Gastroesophageal sphincter (tissue), 4 donors: Measurements from ENCODE around the gene OSCP1. TPM values are rescaled to one million over a fixed set of nuclear protein-coding genes. Genes with fewer than 3 reads are reported as not detected.
"Not testable (repeated sequence)": the region's sequence is repeated elsewhere in the genome, so short reads cannot be mapped to it uniquely, and the experiment has no call there.

ENCODE experiments used
- ATAC-seq: fragments of 150-250 bp; one replicate; pipeline ENCODE4 v1.9.1; 2016; ENCODE audit warnings: mild to moderate bottlenecking, moderate library complexity
- H3K27ac ChIP-seq, 4 donors: fragments of 200-600 bp; sonication (generic) in 3 of 4; 1 replicate in 3 of 4; 2 replicates in 1 of 4; pipeline ENCODE4 v1.5.1; 2016 to 2019
- H3K27me3 ChIP-seq: fragments of 200-600 bp; sonication (generic); one replicate; pipeline ENCODE4 v1.5.1; 2019
- H3K36me3 ChIP-seq, 2 donors: fragments of 200-600 bp; sonication (generic); one replicate each; pipeline ENCODE4 v1.5.1; 2019; ENCODE audit warnings: control low read depth in 1 of 2
- H3K4me1 ChIP-seq, 3 donors: fragments of 200-600 bp; sonication (generic); 1 replicate in 2 of 3; 2 replicates in 1 of 3; pipeline ENCODE4 v1.5.1; 2016 to 2019; ENCODE audit warnings: control low read depth in 2 of 3
- H3K4me3 ChIP-seq, 2 donors: fragments of 200-600 bp; sonication (generic); one replicate each; pipeline ENCODE4 v1.5.1; 2019; ENCODE audit warnings: mild to moderate bottlenecking in 1 of 2, moderate library complexity in 1 of 2
- H3K9me3 ChIP-seq, 3 donors: fragments of 200-600 bp; sonication (generic); one replicate each; pipeline ENCODE4 v1.5.1; 2017 to 2019; ENCODE audit warnings: control low read depth in 2 of 3
- EP300 ChIP-seq: sonication (generic); formaldehyde crosslinking; IDR thresholded peaks from one replicate; pipeline ENCODE4 v1.6.1; 2017; ENCODE audit warnings: antibody characterized with exemption, mild to moderate bottlenecking
- POLR2A ChIP-seq, 2 donors: fragments of 450-650 bp; IDR thresholded peaks; one replicate each; pipeline ENCODE4 v1.6.1; 2017; ENCODE audit warnings: antibody characterized with exemption in 2 of 2, mild to moderate bottlenecking in 2 of 2, moderate library complexity in 1 of 2
- POLR2AphosphoS5 ChIP-seq: sonication (generic); formaldehyde crosslinking; IDR thresholded peaks from one replicate; pipeline ENCODE4 v1.6.1; 2017; ENCODE audit warnings: antibody characterized with exemption
- WGBS, 2 donors: methylation state at CpG; one replicate each; pipeline ENCODE4 v1.1.5; 2018; ENCODE audit warnings: low coverage in 1 of 2; 5-methylcytosine and 5-hydroxymethylcytosine counted together
- total RNA-seq, 4 donors: library from RNA; depleted of rRNA; stranded (reverse); fragments of >200 nt; gene quantifications; one replicate each; pipeline ENCODE4 v1.1.0, GENCODE V29; 2016
- TF ChIP-seq, protein P1 (sequence below), 4 experiments: fragments of 200-600 bp in 2 of 4; fragments of 450-650 bp in 2 of 4; sonication (generic) in 1 of 4; IDR thresholded peaks; one replicate each; pipeline ENCODE4 v1.5.1; 2017 to 2019; ENCODE audit warnings: antibody characterized with exemption in 4 of 4, mild to moderate bottlenecking in 2 of 4, moderate library complexity in 2 of 4

The OSCP1 gene
- total RNA-seq, 4 donors from 2014 or later, result 6.5 to 13.9 (median 10.0) TPM

DNA sequence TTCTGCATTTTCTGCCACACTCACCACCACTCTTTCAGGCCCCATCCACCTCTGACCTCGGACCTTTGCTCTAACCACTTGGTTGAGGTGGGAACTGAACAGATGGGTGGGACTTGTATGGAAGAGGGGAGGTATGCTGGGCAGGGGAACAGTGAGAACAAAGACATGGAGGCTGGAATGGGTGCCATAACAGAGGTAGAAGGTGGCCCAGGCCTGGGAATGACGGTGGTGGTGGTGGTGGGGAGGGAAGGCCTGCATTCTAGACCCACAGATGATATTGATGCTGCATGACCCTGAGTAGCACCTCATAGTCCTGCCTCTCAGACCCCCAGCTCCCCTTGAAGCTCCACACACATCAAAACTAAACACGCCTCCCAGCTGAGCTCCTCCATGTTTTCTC is 37.7 kb upstream of the OSCP1 start:
- no peaks in the 10 kb centered on the region for H3K36me3 ChIP-seq
- WGBS, 2 donors, result 100% methylated on average over 1 of the region's 3 CpGs; no CpG with 5 or more reads in 1 of the 2 donors
- peaks cover 30% of the 10 kb centered on the region for H3K27me3 ChIP-seq
- no peaks in the 10 kb centered on the region for H3K9me3 ChIP-seq
- H3K4me1 ChIP-seq, result no peaks in the 10 kb centered on the region
- H3K27ac ChIP-seq, result no peak overlapping the region
- no peak overlapping the region for H3K4me3 ChIP-seq
- ATAC-seq, result no peak
- TF ChIP-seq, protein P1, sequence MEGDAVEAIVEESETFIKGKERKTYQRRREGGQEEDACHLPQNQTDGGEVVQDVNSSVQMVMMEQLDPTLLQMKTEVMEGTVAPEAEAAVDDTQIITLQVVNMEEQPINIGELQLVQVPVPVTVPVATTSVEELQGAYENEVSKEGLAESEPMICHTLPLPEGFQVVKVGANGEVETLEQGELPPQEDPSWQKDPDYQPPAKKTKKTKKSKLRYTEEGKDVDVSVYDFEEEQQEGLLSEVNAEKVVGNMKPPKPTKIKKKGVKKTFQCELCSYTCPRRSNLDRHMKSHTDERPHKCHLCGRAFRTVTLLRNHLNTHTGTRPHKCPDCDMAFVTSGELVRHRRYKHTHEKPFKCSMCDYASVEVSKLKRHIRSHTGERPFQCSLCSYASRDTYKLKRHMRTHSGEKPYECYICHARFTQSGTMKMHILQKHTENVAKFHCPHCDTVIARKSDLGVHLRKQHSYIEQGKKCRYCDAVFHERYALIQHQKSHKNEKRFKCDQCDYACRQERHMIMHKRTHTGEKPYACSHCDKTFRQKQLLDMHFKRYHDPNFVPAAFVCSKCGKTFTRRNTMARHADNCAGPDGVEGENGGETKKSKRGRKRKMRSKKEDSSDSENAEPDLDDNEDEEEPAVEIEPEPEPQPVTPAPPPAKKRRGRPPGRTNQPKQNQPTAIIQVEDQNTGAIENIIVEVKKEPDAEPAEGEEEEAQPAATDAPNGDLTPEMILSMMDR (IDR thresholded peaks at IDR 0.05), result no peak
- TF ChIP-seq POLR2A (IDR thresholded peaks at IDR 0.05), result no peak
- TF ChIP-seq POLR2AphosphoS5, result no peak
- no peak for TF ChIP-seq EP300

DNA sequence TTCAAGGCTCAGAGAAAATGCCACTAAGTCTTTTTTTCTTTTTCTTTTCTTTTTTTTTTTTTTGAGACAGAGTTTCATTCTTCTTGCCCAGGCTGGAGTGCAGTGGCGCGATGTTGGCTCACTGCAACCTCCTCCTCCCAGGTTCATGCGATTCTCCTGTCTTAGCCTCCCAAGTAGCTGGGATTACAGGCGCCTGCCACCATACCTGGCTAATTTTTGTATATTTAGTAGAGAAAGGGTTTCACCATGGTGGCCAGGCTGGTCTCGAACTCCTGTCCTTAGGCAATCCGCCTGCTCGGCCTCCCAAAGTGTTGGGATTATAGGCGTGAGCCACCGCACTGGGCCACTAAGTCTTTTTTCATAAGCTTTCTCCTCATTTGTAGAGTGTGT is 37.1 kb upstream of the OSCP1 start:
- WGBS, 2 donors, result 85 to 90% methylated on average over 4 to 7 of the region's 9 CpGs
- not testable (repeated sequence) for ATAC-seq, H3K9me3 ChIP-seq, H3K4me1 ChIP-seq, H3K4me3 ChIP-seq, H3K36me3 ChIP-seq, H3K27ac ChIP-seq
- peaks cover 27% of the 10 kb centered on the region for H3K27me3 ChIP-seq

DNA sequence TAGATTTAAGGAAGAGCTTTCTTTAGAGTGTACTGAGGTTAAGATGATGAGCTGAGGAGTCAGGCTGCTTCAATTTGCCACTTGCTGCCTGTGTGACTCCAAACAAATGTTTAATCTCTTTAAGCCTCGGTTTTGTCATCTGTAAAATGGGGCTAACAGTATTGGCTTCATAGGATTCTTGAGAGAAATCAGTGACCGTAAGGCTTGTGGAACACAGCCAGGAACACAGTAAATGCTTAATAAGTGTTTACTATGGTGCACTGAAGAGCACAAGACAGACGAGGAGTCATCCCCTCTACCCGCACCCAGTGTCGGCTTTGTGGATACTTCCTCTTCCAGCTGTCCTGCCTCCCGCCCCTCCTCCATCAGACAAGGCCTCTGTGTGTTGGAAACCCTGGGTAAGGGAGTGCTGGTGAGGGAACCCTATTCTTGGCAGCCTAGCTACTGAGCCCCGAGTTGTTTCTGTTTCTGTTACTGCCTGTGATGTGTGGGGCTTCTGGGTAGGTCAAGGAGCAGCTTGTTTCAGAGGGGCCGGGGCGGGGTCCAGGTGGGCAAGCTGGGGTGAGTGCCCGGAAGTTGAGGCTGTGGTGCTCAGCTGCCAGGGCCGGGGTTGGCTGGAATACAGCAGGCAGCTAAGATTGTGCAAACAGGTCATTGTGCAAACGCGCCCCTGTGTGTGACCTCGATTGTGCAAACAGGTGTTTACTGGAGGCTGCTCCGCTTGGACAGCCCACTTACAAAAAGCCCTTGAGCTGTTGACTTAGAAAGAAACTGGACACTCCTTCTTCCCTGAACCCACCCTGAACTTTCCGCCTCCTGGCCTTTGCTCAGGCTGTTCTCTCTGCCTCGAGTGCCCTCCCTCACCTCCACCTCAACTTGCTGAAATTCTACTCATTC is 36.4 kb upstream of the OSCP1 start:
- H3K4me1 ChIP-seq, result no peaks in the 10 kb centered on the region
- H3K36me3 ChIP-seq, result no peaks in the 10 kb centered on the region
- H3K27ac ChIP-seq, result peak overlapping the region in 1 of 4 donors; percentile 5
- TF ChIP-seq EP300, result no peak
- TF ChIP-seq, protein P1 (IDR thresholded peaks at IDR 0.05), result no peak
- no peak for TF ChIP-seq POLR2A (IDR thresholded peaks at IDR 0.05)
- TF ChIP-seq POLR2AphosphoS5, result no peak
- H3K27me3 ChIP-seq, result peaks cover 27% of the 10 kb centered on the region
- H3K4me3 ChIP-seq, result no peak overlapping the region
- WGBS, 2 donors, result 62 to 80% methylated on average over 2 to 9 of the region's 17 CpGs
- peak; percentile 71 for ATAC-seq
- no peaks in the 10 kb centered on the region for H3K9me3 ChIP-seq

DNA sequence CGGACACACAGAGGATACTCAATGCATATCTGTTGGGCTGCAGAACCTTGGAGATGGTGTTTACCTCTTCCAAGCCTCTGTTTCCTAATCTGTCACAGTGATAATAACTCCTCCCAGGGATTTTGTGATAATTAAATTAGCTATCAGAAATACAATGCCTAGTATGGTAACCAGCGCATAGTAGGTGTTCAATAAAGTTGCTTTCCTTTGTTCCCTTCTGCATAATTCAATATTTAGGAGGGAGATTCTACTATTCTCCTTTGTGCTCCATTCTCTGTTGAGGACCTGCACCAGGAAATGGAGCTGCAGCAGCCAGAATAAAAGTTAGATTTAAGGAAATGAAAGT is 35.8 kb upstream of the OSCP1 start:
- Histone ChIP-seq H3K36me3 (no peaks in the 10 kb centered on the region), H3K4me1 (peaks cover 0 to 3% (median 0%) of the 10 kb centered on the region in 3 donors), H3K27ac (no peak overlapping the region), H3K27me3 (peaks cover 32% of the 10 kb centered on the region), H3K9me3 (no peaks in the 10 kb centered on the region), H3K4me3 (no peak overlapping the region)
- WGBS, 2 donors, result no CpG with 5 or more reads among the region's 2 CpGs
- no peak for ATAC-seq
- no peak for TF ChIP-seq POLR2A (IDR thresholded peaks at IDR 0.05)
- TF ChIP-seq POLR2AphosphoS5, result no peak
- TF ChIP-seq, protein P1 (IDR thresholded peaks at IDR 0.05), result no peak
- TF ChIP-seq EP300, result no peak

DNA sequence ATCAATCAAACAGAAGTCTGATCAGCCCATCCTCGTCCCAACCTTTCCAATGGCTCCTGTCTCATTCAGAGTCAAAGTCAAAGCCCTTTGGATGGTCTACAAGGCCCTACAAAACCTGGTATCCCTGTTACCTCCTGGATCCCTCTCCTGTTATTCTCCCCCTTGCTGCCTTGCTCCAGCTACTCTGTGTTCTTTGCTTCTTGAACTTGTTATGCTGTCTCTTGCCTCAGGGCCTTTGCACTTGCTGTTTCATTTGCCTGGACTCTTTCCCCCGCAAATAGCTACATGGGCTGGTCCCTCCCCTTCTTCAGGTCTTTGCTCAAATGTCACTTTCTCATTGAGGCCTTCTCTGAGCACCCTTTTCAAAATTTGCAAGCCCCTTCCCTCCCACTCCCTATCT is 33.8 kb upstream of the OSCP1 start:
- ATAC-seq, result no peak
- Histone ChIP-seq H3K27ac (no peak overlapping the region), H3K4me1 (peaks cover 0 to 3% (median 0%) of the 10 kb centered on the region in 3 donors), H3K36me3 (no peaks in the 10 kb centered on the region), H3K4me3 (no peak overlapping the region), H3K27me3 (peaks cover 47% of the 10 kb centered on the region), H3K9me3 (no peaks in the 10 kb centered on the region)
- WGBS, 2 donors, result 88 to 94% methylated on average over 2 of the region's 2 CpGs
- no peak for TF ChIP-seq POLR2A (IDR thresholded peaks at IDR 0.05)
- no peak for TF ChIP-seq EP300
- no peak for TF ChIP-seq POLR2AphosphoS5
- TF ChIP-seq, protein P1 (IDR thresholded peaks at IDR 0.05), result no peak
